ENCODE measurements around the gene PDIA5.

Gene PDIA5

GRCh38 chr3:123076496-123077418, 9.9 kb downstream of the PDIA5 start:
- no peaks in the 10 kb centered on the region for H3F3A ChIP-seq (ENCODE audit: control insufficient read depth, insufficient read depth)
- 0 out of 2 replicates have a peak, but pooled peaks cover 3% of the 10 kb centered on the region for H4K20me1 ChIP-seq (ENCODE audit: control insufficient read depth, insufficient read depth, low read depth, low read length)
- H3K4me3 ChIP-seq (ENCODE audit: low read length): no peak overlapping the region
- no peaks in the 10 kb centered on the region for H3K27me3 ChIP-seq (ENCODE audit: control insufficient read depth, low read length)
- no peak overlapping the region for H3K4me2 ChIP-seq (ENCODE audit: low read length)
- no peaks in the 10 kb centered on the region for H3K9me2 ChIP-seq (replicated peaks; ENCODE audit: control insufficient read depth, low read length)
- no peaks in the 10 kb centered on the region for H3K4me1 ChIP-seq (ENCODE audit: control insufficient read depth, low read length)
- H3K36me3 ChIP-seq (ENCODE audit: control insufficient read depth, low read length): no peaks in the 10 kb centered on the region
- H3K9me3 ChIP-seq (ENCODE audit: control insufficient read depth, insufficient read depth, low read length): no peaks in the 10 kb centered on the region
- peaks cover 10% of the 10 kb centered on the region for H3K79me2 ChIP-seq (ENCODE audit: control insufficient read depth, low read length)
- TF ChIP-seq EZH2phosphoT487 (IDR thresholded peaks at IDR 0.05; ENCODE audit: borderline replicate concordance, low read length) (no peak), CTCF (IDR thresholded peaks at IDR 0.05; ENCODE audit: low read depth, low read length, poor library complexity, severe bottlenecking) (no peak)
- no peak overlapping the region for H3K27ac ChIP-seq (ENCODE audit: low read depth, low read length)

- H3K27me3 ChIP-seq (ENCODE audit: control insufficient read depth, low read length): no peaks in the 10 kb centered on the region
- no peak overlapping the region for H3K4me2 ChIP-seq (ENCODE audit: low read length)
- no peaks in the 10 kb centered on the region for H3F3A ChIP-seq (ENCODE audit: control insufficient read depth, insufficient read depth)
- TF ChIP-seq CTCF (IDR thresholded peaks at IDR 0.05; ENCODE audit: low read depth, low read length, poor library complexity, severe bottlenecking): no peak
- no peaks in the 10 kb centered on the region for H3K9me3 ChIP-seq (ENCODE audit: control insufficient read depth, insufficient read depth, low read length)
- no peaks in the 10 kb centered on the region for H3K36me3 ChIP-seq (ENCODE audit: control insufficient read depth, low read length)
- peaks cover 19% of the 10 kb centered on the region for H3K79me2 ChIP-seq (ENCODE audit: control insufficient read depth, low read length)
- peaks cover 8% of the 10 kb centered on the region for H3K4me1 ChIP-seq (ENCODE audit: control insufficient read depth, low read length)
- H4K20me1 ChIP-seq (ENCODE audit: control insufficient read depth, insufficient read depth, low read depth, low read length): peaks cover 3% of the 10 kb centered on the region; the same call in 1 of the 2 replicates
- no peak overlapping the region for H3K4me3 ChIP-seq (ENCODE audit: low read length)
- H3K27ac ChIP-seq (ENCODE audit: low read depth, low read length): no peak overlapping the region
- H3K9me2 ChIP-seq (replicated peaks; ENCODE audit: control insufficient read depth, low read length): no peaks in the 10 kb centered on the region
Observed at GRCh38 chr3:123078101-123078500, 11.3 kb downstream of the PDIA5 start.

- Histone ChIP-seq H3K4me1 (ENCODE audit: control insufficient read depth, low read length) (peaks cover 8% of the 10 kb centered on the region), H3K27ac (ENCODE audit: low read depth, low read length) (no peak overlapping the region), H3K4me2 (ENCODE audit: low read length) (no peak overlapping the region), H3K36me3 (ENCODE audit: control insufficient read depth, low read length) (no peaks in the 10 kb centered on the region), H3K27me3 (ENCODE audit: control insufficient read depth, low read length) (no peaks in the 10 kb centered on the region), H3F3A (ENCODE audit: control insufficient read depth, insufficient read depth) (no peaks in the 10 kb centered on the region), H4K20me1 (ENCODE audit: control insufficient read depth, insufficient read depth, low read depth, low read length) (peaks cover 3% of the 10 kb centered on the region; the same call in 1 of the 2 replicates), H3K9me3 (ENCODE audit: control insufficient read depth, insufficient read depth, low read length) (no peaks in the 10 kb centered on the region), H3K9me2 (replicated peaks; ENCODE audit: control insufficient read depth, low read length) (no peaks in the 10 kb centered on the region), H3K4me3 (ENCODE audit: low read length) (no peak overlapping the region), H3K79me2 (ENCODE audit: control insufficient read depth, low read length) (peaks cover 22% of the 10 kb centered on the region)
- TF ChIP-seq EZH2phosphoT487 (IDR thresholded peaks at IDR 0.05; ENCODE audit: borderline replicate concordance, low read length) (no peak), CTCF (IDR thresholded peaks at IDR 0.05; ENCODE audit: low read depth, low read length, poor library complexity, severe bottlenecking) (no peak)
Observed at GRCh38 chr3:123080864-123081562, 14.2 kb downstream of the PDIA5 start.
